Tongue (tissue), 2 donors: Measurements from ENCODE around the gene PMEPA1. TPM values are rescaled to one million over a fixed set of nuclear protein-coding genes. Genes with fewer than 3 reads are reported as not detected.

Source experiments
- DNase-seq: peaks from one replicate; pipeline ENCODE4 v3.0.0-alpha.2; 2015
- total RNA-seq: library from RNA; depleted of rRNA; stranded (reverse); fragments of >200 nt; gene quantifications from one replicate; pipeline ENCODE4 v1.2.3, GENCODE V29; 2014

The PMEPA1 gene
- total RNA-seq, 1 donor from 2014 or later, result 12.1 TPM

DNA sequence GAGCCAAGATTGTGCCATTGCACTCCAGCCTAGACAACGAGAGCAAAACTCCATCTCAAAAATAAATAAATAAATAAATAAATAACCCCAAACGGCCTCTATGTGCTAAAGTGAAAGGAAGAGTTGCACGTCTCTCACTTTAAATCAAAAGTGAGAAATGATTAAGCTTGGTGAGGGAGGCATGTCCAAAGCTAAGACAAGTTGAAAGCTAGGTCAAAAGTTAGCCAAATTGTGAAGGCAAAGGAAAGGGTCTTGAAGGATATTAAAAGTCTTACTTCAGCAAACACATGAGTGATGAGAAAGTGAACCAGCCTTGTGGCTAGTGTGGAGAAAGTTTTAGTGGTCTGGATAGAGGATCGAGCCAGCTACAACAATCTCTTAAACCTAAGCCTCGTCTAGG is 103.9 kb downstream of the PMEPA1 start:
- DNase-seq, result no peak

DNA sequence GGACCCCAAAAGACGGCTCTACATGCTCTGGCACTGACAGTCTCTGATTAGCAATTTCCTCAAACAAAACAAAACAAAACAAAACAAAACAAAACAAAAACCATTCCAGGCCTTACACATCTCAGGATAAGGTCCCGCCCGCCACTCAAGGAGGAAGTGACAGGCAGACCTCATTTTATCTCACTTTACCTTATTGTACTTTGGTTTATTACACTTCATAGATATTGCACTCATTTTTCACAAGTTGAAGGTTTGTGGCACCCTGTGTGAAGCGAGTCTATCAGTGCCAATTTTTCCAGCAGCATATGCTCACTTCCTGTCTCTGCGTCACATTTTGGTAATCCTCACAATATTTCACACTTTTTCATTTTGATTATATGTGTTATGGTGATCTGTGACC is 104.8 kb downstream of the PMEPA1 start:
- DNase-seq, result no peak

DNA sequence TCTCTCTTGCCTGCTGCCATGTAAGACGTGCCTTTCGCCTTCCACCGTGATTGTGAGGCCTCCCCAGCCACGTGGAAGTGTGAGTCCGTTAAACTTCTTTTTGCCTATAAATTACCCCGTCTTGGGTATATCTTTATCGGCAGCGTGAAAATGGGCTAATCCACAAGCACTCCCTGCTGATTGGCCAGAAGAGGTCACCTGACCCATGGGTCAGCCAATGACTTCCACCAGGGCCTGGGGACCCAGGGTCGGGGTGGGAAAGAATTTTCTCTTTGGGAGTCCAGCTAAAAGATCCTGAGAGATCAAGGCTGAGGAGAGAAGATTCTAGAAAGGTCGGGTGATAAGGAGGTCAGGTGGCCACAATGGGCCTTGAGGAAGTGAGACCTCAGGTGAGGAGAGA is 106.7 kb downstream of the PMEPA1 start:
- no peak for DNase-seq

DNA sequence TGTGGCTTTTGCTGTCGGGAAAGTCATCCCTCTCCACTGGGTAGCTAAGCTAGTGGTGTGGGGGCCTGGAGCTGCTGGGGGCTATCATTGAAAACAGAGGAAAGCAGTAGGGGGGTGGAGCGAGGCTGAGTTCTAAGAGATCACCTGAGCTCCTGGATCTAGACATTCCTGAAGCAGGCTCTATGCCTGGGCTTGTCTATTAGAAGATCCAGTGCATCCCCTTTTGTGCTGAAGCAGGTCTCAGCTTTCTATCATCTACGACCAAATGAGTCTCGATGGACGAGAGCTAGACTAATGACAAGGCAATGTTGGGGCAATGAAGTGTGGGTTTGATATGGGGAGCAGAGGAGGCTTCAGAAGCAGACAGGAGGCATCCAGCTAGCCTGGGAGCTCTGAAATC is 108.1 kb downstream of the PMEPA1 start:
- no peak for DNase-seq

DNA sequence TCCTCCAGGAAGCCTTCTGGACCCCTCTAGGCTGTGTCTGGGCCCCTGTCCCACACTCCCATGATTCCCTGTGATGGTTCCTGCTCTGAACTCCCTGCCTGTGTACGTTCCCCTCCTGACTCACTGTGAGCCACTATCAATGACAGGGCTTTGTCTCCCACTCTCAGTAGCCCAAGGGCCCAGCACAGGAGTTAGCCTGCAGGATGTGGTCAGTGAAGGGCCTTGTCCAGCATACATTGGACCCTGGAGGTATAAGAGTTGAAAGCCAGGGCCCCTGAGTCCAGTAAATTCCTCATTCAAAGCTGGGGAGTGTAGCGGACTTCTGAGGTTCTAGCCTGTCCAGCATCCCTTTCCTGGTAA is 108.6 kb downstream of the PMEPA1 start:
- DNase-seq, result no peak

DNA sequence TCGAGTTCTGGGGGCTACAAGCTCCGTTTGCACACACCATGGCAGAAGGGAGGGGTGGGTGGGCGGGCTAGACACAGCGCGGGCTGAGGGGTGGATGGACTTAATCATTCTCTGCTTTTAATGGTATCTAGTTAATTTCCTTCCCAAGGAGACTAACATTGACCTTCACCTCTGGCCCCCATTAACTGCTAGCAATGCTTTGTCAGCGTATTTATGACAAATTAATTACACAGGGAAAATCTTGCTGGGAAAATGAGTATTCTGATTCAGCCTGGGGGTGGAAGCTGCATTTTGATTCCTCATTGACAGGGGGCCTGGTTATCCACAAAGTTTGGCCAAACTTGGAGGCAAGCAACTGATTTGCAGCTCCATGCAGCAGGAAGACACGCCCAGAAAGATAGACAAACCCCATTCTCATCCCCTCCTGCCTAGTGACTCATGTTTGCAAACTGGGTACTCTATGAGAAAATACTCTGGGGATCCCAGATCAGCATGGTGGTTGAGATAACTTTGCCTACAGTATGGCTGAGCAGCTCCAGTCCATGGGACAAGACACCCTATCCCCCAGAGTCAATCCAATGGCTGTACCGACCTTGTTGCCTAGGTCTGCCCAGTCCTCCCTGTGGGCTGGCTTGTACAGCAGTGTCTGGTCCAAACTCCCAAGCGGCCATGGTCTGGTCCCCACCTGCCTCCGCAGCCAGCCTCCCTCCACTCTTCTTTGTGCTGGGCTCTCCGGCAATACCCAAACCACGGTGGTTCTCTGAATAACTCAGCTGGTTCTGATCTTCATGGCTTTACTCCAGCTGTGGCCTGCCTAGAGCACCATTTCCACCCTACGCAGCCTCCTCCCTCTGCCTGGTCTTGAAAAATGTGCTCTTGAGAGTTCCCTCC is 109.2 kb downstream of the PMEPA1 start:
- DNase-seq, result no peak

DNA sequence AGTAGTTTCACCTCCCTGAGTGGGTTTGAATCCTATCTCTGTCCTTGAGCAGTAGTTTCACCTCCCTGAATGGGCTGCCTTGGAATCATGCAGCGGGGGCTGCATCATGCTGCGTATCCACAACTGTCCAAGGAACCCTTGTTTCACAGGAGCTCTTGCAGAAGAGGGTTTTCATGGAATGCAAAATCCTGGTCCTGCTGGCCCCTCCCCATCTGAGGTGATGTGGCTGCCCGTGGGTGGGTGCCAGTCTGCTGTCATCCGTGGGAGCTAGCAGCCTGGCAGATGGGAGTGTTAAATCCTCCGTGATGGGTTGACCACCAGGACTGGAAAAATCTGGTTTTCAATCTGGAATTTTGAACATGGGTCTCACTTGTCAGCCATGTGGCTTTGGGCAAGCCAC is 111.3 kb downstream of the PMEPA1 start:
- no peak for DNase-seq

Other genes starting within 250 kb of the PMEPA1 start
- not detected for gene CTCFL, start 184.9 kb downstream of the PMEPA1 start, total RNA-seq
- gene PCK1, start 148.9 kb downstream of the PMEPA1 start, total RNA-seq, result 0.72 TPM
- 0.10 TPM for gene ZBP1, start 89.6 kb downstream of the PMEPA1 start, total RNA-seq